ENCODE data around the gene FAM180A. TPM values are rescaled to one million over a fixed set of nuclear protein-coding genes. Genes with fewer than 3 reads are reported as not detected.

The FAM180A gene
- polyA plus RNA-seq, 3 donors: not detected

DNA sequence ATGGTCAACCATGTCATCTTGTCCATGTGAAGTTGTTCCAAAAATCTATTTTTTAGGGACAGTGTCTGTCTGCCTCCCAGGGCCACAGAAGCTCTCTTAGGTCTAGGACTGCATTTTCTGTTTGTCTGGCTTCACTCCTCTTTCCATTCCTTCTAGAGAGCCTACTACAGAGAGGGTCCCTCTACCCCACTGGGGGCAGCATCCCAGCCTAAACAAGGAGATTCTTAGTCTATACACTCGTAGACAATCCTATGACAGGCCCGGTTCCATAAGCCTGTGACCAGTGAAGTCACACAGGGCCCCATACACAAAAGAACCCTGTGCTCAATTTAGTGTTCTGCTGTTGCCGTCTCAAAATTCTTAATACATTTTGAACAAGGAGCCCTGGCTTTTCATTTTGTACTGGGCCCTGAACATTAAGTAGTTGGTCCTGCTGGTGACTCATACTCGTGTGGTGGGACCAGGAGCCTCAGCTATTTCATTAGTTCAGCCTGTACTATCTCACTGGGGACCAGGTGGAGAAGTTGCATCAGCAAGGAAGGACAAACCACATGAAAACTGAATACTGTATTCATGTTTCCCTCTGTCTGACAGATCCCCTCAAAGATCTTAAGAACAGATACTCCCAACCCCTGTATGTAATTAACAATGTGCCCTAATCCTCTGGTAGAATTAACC lies 23.5 kb upstream of the FAM180A start:
- no peak for DNase-seq

DNA sequence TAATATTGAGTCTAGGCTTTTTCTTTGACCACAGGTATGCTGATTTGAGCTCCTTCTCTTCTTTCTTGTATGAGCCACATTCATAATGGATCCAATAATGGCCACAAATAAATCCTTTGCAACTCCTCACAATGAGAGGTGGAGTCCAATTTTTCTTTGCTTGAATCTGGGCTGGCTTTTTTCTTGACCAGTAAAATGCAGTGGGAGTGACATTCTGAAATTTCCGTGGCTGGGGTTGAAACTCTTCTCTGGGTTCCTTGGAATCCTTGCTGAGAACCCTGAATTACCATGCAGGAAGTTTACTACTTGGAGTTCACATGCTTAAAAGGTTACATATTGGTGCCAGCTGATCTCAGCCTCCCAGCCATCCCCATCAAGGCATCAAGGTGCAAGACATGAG lies 22.4 kb upstream of the FAM180A start:
- no peak for DNase-seq

DNA sequence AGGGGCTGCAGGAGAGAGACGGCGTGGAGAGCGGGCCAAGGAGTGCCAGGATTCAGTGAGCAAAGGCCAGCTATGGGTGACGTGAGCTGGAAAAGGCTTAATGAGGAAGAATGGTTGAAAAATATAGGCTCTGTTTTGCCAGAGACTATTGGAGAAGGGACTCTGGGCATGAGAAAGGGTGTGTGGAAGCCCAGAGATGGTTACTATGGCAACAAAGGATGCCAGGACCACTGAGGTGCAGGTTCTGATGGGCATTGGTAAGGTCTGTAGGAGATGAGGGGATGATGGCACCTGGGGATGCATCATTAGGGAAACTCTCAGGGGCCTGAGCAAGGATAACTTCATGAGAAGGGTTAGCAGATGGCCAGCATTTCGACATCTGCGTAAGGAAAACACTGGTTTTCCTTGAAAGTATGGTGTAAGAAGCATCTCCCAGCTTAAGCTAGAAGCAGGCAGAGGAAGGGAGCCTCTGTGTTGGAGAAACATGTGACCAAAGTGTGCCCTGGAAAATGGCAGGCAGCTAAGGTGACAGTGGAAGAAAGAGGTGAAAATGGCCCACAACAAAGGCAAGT lies 21.6 kb upstream of the FAM180A start:
- no peak for DNase-seq

DNA sequence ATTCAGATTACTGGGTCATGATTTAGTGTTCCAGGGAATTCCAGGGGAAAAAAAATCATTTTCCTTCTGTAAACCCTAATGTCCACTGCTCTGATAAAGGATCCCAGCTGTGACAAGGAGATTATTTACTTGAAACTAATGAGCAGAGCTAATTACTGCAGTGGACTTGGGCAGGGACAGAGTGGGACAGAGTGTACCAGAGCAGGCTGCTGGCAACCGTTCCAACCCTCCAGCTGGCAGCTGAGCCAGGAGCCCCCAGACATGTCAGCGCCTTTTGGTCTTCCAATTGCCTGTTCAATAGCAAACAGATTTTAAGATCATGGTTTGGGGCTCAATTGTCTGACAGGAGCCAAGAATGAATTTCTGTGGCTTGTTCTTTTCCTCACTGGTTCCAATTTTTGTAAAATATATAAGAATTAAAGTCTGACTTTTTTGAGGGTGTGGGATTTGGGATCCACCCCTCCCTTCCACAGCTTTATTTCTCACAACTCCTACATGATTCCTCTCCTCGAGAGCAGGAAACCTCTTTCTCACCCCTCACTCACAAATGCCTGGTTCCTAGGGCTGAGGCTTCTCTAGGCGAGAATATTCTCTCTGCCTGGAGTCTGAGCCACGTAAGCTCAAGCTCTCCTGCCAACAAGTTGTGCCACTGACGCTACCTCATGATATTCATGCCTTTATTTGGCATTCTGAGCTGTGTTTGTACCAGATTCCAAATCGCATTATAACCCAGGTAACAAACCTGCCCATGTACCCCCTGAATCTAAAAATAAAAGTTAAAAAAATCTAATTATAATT lies 20.6 kb upstream of the FAM180A start:
- DNase-seq: no peak

DNA sequence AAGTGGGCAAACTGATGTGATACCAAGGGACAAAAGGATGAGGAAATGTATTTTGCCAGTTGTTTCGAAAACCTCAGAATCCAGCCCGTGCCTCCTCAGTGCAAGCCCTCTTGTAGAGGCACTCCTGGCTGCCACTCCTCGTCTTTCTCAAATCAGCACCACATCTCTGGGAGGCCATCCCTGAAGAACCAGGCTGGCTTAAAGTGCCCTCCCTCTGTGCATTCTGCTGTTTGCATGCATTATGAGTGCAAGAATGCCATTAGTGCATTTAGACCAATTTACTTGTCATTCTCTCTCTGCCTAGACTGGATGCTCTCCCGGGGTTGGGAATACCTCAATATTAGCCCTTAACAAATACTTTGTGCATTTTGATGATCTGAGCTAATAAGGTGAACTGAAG lies 19.9 kb upstream of the FAM180A start:
- DNase-seq: no peak

DNA sequence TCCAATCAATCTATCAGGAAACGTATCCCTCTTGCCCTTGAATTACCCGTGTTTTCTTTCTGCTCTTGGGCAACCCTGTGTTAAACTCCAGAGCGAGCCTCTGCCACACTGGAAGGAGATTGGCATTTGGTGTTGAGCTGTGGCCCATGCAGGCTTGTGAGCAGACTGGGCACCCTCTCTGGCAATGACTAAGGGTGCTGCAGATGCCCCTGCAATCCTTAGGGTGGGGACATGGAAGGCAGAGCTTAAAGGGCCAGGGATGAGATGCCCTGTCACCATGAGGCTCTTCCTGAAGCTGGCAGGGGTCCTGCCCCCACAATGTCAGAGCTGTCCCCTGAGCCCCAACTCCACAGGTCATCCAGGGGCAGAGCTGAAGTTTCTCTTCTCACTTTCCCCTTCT lies 19.5 kb upstream of the FAM180A start:
- DNase-seq: no peak

DNA sequence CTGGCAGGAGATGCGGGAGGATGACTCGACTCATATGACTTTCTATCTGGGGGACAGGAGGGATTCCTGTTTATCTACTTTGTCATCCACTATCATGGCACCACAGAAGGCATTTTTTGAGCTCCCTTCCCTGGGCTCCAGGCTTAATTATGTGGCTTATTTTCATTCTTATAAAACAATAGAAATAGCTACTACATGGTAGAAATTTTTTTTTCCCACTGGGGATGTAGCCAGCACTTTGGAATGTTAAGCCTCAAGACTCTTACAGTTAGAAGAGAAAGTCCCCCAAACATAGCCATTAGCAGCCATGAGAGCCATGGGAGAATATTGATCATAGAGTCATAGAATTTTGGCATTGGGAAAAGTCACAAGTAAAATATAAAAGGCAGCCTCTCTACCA lies 14.6 kb upstream of the FAM180A start:
- no peak for DNase-seq

DNA sequence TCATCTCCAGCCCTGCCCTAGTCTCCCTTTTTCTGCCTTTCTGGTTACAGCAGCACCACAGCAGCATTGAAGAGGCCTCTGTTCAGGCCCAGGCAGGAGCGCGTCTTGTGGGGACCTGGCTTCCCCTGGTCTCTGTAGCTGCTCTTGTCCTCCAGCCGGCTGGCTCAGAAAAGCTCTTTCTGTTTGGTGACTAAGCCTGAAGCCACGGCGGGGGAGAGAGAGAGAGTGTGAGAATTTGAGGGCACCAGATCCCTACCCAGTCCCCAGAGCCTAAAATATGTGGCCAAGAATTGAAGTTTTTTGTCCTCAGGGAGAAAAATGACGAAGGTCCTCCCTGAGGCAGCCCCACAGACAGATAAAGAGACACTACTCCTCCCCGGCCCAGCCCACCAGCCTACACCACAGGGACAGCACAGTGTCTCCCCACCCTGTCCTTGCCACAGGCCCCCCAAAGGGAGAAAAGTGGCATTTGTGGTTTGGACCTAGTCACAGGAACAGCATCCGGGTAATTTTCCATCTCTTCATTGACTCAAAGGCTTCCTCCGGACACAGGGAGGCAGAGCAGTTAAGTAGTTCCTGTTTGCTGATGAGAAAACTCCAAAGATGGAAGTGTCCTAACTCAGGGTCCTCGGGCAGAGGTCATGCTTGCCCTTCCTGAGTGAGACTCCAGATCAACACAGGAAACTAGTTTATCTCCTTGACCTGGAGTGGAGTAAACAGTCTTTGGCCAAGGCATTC lies 13.3 kb upstream of the FAM180A start:
- DNase-seq: no peak

DNA sequence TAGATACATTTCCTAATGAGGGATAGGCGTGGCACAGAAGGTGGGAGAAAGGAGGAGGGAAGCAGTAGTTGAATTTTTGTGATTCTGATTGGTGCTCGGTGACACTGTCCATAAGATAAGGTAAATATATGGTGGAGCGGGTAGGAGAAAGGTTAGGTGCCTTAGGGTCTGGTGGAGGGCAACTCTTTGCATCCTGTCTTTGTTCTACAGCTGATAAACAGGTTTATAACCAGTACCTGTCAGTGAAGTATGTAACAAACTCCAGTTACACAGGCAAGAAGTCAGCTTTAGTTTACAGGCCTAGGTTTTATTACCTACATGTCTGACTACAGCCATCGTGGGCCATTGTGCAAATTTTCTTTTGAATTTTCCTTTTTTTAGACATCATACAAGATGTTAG lies 10.9 kb upstream of the FAM180A start:
- no peak for DNase-seq

DNA sequence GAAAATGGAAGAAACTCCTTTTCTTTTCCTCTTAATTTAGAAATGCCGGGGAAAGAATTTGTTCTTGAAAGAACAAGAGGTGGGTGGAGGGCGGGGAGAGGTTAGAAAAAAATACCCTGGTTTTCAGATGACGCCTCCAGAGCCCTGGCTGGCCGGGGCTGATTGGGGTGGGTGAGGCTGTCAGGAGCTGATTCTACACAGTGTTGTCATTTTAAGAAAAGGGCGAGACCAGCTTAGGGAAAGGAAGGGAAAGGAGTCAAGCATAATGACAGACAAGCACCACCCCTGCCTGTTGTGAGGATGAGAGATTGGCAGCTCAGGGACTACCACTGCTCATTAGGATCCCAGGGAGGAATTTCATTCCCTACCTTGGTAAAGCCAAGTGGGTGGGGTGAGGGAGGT lies 9.9 kb upstream of the FAM180A start:
- DNase-seq: no peak

DNA sequence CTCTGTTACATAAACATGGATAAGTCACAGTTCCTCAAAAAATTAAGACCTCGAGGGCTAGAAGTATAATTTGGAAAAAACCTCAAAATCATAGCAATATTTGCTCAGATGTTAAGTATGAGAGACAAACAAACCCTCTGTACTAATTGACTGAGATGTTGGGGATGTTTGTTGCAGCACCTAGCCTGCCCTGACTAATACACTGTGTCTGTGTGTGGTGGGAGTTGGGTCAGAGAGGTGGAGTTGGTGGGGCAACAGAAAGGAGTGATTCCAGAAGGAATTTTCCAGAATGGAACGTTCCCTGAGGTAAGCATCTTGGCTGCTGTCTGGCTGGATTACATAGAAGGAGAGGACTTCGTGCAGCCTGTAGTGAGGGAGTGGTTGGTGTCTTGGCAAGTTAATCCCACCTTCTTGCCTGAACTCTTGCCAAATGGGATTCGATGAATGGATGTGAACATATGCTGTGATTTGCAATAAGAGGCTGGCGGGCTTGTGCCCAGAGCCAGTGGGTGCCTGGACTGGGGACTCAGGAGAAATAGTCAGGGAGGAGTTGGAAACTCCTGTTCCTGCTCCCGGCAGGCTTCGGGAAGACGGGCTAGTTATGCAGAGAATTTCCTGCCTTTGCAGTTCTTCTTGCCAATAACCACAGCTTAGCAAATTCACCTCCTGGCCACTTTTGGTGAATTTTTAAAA lies 9.3 kb upstream of the FAM180A start:
- DNase-seq: no peak

DNA sequence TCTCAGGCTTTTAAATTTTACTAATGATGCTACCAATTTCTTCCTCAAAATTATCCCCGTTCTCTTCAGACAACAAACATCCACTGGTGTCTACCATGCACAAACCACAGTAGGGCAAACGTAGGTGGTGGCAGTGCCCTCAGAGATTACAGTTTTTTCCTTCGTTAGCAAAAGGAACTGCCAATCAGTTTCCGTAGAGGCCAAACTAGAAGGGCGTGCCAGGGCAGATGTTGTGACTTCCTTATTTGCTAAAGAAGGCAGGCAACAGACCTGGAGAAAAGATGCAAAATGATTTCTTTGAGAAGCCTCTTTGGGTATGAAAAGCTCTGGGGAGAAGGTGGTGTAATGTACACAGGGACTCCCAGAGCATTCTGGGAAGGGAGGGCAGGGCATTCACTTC lies 7.6 kb upstream of the FAM180A start:
- no peak for DNase-seq

DNA sequence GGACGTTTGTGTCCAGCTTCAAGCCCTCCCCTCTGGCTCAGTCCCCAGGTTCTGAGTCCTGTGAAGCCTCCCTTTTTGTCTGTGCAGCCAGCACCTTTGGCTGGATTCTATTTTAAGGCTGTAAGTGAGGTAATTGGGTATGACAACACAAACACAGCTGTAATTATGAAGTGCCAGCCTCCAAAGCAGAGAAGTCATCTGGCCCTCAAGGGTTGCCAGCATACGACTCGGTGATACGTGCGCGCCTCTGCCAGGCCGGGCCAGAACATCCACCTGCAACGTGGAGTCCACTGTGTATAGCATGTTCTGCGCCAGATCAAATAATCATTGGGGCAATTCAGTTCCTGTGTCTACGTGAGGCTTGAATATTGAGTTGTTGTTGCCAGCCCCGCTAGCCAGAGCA lies 6.7 kb upstream of the FAM180A start:
- DNase-seq: no peak

DNA sequence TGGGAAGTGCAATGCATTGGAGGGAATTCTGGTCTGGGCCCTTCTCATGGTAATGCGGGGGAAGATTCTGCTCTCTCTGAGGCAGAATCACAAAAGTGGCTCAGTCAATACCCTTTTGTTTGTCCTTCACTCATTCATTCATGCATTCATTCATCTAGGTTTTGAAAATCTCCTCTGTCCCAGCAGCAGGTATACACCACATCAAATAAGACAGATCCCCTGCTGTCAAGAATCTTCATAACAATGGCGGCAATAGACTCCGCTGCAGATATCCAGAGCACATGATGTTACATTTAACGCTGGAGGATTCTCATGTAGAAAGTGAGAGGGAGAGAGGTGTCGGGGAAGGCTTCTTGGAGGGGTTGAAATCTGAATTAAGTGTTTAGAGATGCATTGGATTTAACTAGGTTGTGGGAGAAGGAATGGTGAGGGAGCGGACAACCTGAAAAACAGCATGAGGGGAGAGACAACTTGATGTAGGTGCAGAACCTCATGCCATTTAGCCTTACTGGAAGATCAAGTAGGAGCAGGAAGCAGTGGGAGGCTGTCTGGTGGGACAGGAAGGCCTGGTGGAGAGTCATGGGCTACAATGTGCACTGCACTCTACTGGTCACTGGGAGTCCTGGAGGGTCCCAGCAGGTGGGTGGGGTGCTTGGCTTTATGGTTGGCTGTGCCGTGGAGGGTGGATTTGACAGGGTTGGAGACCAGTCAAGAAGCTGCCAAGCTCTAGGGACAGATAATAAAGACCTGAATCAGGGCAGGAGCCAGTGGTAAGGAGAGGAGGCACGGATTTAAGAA lies 5.2 kb upstream of the FAM180A start:
- DNase-seq: no peak

DNA sequence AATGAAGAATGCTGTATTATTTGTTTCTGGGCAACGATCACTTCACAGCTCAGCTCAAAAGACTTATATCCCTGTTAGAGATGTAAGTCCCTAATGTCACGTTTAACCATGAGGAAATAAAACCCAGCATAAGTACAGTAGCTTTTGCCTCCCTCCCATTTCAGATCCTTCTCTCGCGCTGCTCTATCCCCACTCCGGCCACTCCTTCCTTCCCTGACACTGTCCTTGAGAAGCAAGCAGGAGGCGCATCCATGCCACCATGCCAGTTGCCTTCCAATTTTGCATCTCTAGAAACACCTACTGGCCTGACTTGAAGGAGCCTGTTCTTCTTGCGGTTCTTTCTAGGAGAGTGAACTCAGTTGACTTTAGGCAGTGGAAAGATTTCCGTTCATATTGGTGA lies 1.2 kb downstream of the FAM180A start:
- DNase-seq: no peak

DNA sequence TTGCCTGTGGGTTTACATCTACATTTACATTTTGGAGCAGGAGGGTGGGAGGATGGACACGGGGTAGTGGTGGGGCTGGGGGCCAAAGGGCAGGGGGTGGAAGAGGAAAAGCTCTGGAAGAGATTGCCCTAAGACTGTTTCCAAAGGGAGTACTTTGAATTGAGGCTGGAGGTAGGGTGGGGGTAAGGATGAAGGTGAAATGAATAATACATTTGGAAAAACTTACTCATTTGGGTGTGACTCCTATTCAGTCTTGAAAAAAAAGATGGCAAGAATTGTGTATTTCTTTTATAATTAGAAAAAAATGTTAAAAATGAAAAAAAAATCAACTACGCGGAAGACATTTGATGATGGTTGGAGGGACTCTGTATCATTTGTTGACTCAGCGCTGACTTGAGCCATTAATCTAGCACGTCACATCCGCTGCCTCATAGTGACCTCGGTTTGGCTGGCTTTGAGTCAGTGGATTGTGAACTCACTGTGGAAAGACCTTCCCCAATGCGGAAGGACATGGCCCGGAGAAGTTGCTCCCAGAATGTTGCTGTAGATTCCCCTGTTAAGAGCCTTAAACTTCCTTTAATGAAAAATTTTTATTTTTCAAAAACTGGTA lies 2.8 kb downstream of the FAM180A start:
- DNase-seq: peak; percentile 9

DNA sequence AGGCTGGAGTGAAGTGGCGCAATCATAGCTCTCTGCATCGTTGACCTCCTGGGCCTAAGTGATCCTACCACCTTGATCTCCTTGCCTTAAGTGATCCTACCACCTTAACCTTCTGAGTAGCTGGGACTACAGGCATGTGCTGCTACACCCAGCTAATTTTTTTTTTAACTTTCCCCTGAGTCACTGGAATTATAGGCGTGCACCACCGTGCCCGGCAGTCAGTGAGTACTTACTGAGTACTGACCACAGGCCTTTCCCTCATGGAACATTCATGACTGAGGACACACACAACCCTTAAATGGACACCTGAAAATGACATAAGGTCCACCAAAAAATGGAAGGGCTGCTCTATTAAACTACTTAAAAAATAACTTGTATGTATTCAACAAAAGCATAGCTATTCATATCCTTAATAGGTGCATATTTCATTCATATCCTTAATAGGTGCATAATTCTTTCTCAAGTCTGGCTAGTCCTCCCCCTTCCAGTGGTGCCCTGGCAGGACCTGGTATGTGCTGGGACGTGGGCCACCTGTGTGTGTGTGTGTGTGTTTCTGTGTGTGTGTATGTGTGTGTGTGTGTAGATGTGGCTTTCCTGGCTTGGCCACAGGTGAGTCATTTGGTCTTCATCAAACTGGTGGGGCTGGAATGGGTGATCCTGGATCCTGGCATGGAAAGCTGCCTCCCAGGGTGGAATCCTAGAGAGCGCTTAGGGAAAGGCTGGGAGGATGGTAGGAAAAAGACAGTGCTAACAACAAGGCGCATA lies 3.5 kb downstream of the FAM180A start:
- DNase-seq: no peak

DNA sequence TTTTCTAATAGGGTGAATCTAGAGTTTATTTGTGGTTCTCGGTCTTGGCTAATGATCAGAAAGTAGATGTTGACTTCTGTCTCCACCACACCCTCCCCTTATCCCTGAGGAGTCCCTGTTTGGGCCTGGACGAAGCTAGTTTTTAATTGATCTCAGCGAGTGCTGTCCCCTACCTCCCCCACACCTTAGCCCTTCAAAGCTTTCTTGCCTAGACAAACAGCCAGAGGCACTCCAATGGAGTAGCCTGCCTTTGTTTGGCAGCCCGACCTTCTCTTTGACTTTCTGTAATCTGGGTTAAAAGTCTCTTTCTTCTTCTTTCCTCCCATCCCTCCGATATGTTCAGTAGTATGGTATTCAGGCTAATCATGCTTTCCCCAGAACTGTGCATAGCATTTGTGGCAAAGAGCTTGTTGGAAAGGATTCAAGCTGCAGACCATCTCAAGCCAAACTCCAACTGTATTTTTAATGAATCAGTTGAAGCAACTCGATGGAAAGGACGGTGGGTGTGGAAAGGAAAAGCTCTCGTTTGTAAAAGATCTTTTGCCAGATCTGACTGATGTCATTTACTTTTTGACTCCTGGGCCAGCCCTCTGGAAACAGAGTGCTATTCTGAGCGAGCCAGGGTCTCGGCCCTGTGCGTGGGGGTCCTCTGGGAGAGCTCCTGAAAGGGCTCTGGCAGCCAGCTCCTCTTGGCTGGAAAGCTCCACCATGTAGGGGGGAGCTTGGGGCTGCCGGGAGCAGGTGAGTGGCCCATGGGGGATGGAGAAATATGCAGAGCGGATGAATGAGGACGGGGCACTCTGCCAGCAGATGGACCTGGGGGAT lies 4.5 kb downstream of the FAM180A start:
- DNase-seq: no peak

DNA sequence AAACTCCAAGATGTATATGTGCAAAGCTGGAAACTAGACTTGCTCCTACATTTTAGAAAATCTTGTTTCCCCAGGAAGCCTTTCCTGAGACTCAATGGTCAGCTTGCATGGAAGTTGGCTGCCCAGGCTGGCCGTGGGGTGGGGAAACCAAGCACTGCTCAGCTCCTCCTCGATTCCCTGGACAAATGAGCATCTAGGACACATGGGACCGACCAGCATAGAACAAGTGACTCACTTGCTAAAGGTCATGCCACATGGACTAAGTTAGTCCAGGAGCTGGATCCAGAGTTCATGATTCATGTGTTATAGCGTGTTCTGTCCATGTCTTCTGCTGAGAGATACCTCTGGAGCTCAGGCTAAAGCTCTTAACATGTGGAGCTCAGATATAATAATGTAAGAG lies 6.2 kb downstream of the FAM180A start:
- no peak for DNase-seq

Measured in renal pelvis (tissue), 4 donors.